Colonic mucosa (tissue), 4 donors: ENCODE results near the gene GNA14. TPM values are rescaled to one million over a fixed set of nuclear protein-coding genes. Genes with fewer than 3 reads are reported as not detected.

Source experiments
- DNase-seq: peaks from one replicate; pipeline ENCODE4 v3.0.0-alpha.2; 2020
- H3K27ac ChIP-seq: fragments of 200-600 bp; one replicate; pipeline ENCODE4 v1.8.0; 2021
- H3K27me3 ChIP-seq: fragments of 200-600 bp; one replicate; pipeline ENCODE4 v1.8.0; 2021
- H3K36me3 ChIP-seq: fragments of 200-600 bp; one replicate; pipeline ENCODE4 v1.8.0; 2021
- H3K4me1 ChIP-seq: fragments of 200-600 bp; one replicate; pipeline ENCODE4 v1.8.0; 2021; ENCODE audit warnings: mild to moderate bottlenecking
- H3K4me3 ChIP-seq: fragments of 200-600 bp; one replicate; pipeline ENCODE4 v1.8.0; 2021
- H3K9ac ChIP-seq, 2 donors: one replicate each; pipeline ENCODE4 v1.7.0; 2013; ENCODE audit warnings: control low read depth in 2 of 2, low read depth in 2 of 2, low read length in 2 of 2
- H3K9me3 ChIP-seq: fragments of 200-600 bp; one replicate; pipeline ENCODE4 v1.8.0; 2021
- intact Hi-C: fragments of 100-400 bp; cut with DNase I; formaldehyde crosslinking; loops from one replicate; pipeline ENCODE4 v1.14.1; 2022
- total RNA-seq, 2 donors: library from RNA; stranded (reverse); fragmentation: NEBNext Ultra II Directional in 1 of 2; extraction: Animal tissue kit (Norgen Biotek cat#: 25700) in 1 of 2; gene quantifications; one replicate each; pipeline ENCODE4 v1.2.1, GENCODE V29; 2021
- TF ChIP-seq, protein P1 (sequence below): fragments of 200-600 bp; IDR thresholded peaks from one replicate; pipeline ENCODE4 v1.8.0; 2022; ENCODE audit warnings: antibody characterized with exemption, mild to moderate bottlenecking
- donor health status: healthy.
- donor health status: DM: no; HTN: no; CAD: no.
- donor health status: DM: no; HTN: no; CAD: no.

The GNA14 gene
- total RNA-seq, 2 donors from 2014 or later: 7.9 to 11.7 TPM

DNA sequence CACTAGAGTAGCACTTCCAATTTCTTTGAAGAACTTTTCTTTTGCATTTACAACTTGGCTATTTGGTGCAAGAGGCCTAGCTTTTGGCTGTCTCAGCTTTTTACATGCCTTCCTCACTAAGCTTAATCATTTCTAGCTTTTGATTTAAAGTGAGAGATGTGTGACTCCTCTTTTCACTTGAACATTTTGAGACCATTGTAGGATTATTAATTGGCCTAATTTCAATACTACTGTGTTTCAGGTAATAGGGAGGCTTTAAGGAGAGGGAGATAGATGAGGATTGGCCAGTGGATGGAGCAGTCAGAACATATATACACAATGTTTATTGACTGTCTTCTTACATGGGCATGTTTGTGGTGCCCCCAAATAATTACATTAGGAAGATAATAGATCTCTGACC, 161.7 kb downstream of the GNA14 start:
- H3K4me1 ChIP-seq: no peaks in the 10 kb centered on the region
- no peaks in the 10 kb centered on the region for H3K36me3 ChIP-seq
- no peak overlapping the region for H3K4me3 ChIP-seq
- intact Hi-C loops: no loop called here
- H3K27ac ChIP-seq: no peak overlapping the region
- no peaks in the 10 kb centered on the region for H3K27me3 ChIP-seq
- no peak for DNase-seq
- TF ChIP-seq, protein P1, sequence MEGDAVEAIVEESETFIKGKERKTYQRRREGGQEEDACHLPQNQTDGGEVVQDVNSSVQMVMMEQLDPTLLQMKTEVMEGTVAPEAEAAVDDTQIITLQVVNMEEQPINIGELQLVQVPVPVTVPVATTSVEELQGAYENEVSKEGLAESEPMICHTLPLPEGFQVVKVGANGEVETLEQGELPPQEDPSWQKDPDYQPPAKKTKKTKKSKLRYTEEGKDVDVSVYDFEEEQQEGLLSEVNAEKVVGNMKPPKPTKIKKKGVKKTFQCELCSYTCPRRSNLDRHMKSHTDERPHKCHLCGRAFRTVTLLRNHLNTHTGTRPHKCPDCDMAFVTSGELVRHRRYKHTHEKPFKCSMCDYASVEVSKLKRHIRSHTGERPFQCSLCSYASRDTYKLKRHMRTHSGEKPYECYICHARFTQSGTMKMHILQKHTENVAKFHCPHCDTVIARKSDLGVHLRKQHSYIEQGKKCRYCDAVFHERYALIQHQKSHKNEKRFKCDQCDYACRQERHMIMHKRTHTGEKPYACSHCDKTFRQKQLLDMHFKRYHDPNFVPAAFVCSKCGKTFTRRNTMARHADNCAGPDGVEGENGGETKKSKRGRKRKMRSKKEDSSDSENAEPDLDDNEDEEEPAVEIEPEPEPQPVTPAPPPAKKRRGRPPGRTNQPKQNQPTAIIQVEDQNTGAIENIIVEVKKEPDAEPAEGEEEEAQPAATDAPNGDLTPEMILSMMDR: no peak
- no peak overlapping the region for H3K9ac ChIP-seq
- H3K9me3 ChIP-seq: no peaks in the 10 kb centered on the region

GRCh38 chr9:77475641-77476473, 172.3 kb downstream of the GNA14 start:
- Histone ChIP-seq H3K9ac (no peak overlapping the region), H3K27ac (no peak overlapping the region), H3K27me3 (no peaks in the 10 kb centered on the region), H3K4me1 (no peaks in the 10 kb centered on the region), H3K4me3 (no peak overlapping the region), H3K9me3 (no peaks in the 10 kb centered on the region), H3K36me3 (no peaks in the 10 kb centered on the region)
- TF ChIP-seq, protein P1: no peak
- intact Hi-C loops: no loop called here
- DNase-seq: no peak

DNA sequence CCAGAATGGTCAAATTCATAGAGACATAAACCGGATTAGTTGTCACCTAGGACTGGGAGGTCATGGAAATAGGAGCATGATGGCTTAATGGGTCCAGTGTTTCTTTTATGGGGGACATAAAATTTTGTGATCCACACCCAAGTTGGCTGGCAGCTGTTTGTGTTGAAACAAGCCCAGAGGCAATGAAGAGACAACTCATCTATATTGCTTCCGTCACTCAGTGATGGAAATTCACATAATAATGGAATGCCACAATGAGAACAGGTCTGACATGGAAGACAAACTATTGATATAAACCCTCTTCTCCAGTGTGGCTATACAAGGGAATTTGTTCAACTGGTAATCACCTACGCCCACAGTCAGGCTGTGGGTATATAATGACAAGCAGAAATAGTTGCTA, 173.2 kb downstream of the GNA14 start:
- H3K27me3 ChIP-seq: no peaks in the 10 kb centered on the region
- no peak overlapping the region for H3K27ac ChIP-seq
- no peaks in the 10 kb centered on the region for H3K9me3 ChIP-seq
- no peaks in the 10 kb centered on the region for H3K36me3 ChIP-seq
- no peak overlapping the region for H3K4me3 ChIP-seq
- H3K9ac ChIP-seq: no peak overlapping the region
- peak; percentile 34 for DNase-seq
- intact Hi-C loops: loop anchor here (5.0 kb wide), 1 partner anchor 47 kb away; no protein-coding TSS in a partner anchor
- H3K4me1 ChIP-seq: no peaks in the 10 kb centered on the region
- TF ChIP-seq, protein P1: no peak

GRCh38 chr9:77472646-77473045, 175.5 kb downstream of the GNA14 start:
- no peak overlapping the region for H3K4me3 ChIP-seq
- TF ChIP-seq, protein P1: no peak
- no peak for DNase-seq
- intact Hi-C loops: loop anchor here (5.0 kb wide), 1 partner anchor 50 kb away; no protein-coding TSS in a partner anchor
- H3K36me3 ChIP-seq: no peaks in the 10 kb centered on the region
- H3K27ac ChIP-seq: no peak overlapping the region
- no peaks in the 10 kb centered on the region for H3K4me1 ChIP-seq
- H3K27me3 ChIP-seq: no peaks in the 10 kb centered on the region
- H3K9ac ChIP-seq: no peak overlapping the region
- H3K9me3 ChIP-seq: no peaks in the 10 kb centered on the region

DNA sequence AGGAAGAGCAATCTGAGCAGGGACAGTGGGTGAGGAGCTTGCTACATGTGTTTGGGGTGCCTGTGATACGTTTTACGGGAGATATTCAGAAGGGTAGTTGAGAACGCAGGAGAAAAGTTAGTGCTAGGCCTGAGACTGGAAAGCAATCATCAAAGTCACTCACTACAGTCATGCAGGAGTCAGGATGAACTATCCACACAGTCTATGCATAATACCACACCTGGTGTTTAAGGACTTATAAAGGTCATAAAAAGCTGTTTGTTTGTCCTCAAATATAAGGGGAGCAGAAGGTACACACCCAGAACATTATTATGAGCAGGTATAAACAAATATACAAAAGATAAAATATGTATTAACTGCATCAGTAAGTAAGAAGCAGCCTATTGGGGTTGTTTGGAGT, 176.6 kb downstream of the GNA14 start:
- H3K9ac ChIP-seq: no peak overlapping the region
- no peaks in the 10 kb centered on the region for H3K27me3 ChIP-seq
- H3K4me3 ChIP-seq: no peak overlapping the region
- TF ChIP-seq, protein P1: no peak
- no peak for DNase-seq
- no peaks in the 10 kb centered on the region for H3K36me3 ChIP-seq
- H3K4me1 ChIP-seq: no peaks in the 10 kb centered on the region
- no peak overlapping the region for H3K27ac ChIP-seq
- intact Hi-C loops: loop anchor here (5.0 kb wide), 1 partner anchor 51 kb away; no protein-coding TSS in a partner anchor
- H3K9me3 ChIP-seq: no peaks in the 10 kb centered on the region
